Neural progenitor cell (in vitro differentiated cells): ENCODE measurements around the gene CLEC10A. TPM values are rescaled to one million over a fixed set of nuclear protein-coding genes. Genes with fewer than 3 reads are reported as not detected.
"Not testable (repeated sequence)": the region's sequence is repeated elsewhere in the genome, so short reads cannot be mapped to it uniquely, and the experiment has no call there.

ENCODE experiments used
- DNase-seq: peaks from one replicate; pipeline ENCODE4 v3.0.0-alpha.2; 2016; ENCODE audit warnings: low spot score
- H2AFZ ChIP-seq: fragments of 200-600 bp; sonication (generic); replicated peaks from 2 replicates; pipeline ENCODE4 v1.6.1; 2016; ENCODE audit warnings: antibody characterized with exemption
- H3F3A ChIP-seq: fragments of 200-600 bp; sonication (generic); 2 replicates; pipeline ENCODE4 v1.6.1; 2016; ENCODE audit warnings: antibody characterized with exemption, low read depth
- H3K27ac ChIP-seq: fragments of 200-600 bp; sonication (generic); 2 replicates; pipeline ENCODE4 v1.5.1; 2016; ENCODE audit warnings: mild to moderate bottlenecking
- H3K27me3 ChIP-seq: fragments of 200-600 bp; sonication (generic); 2 replicates; pipeline ENCODE4 v1.6.1; 2016; ENCODE audit warnings: mild to moderate bottlenecking, moderate library complexity
- H3K36me3 ChIP-seq: fragments of 200-600 bp; sonication (generic); 2 replicates; pipeline ENCODE4 v1.5.1; 2016
- H3K4me1 ChIP-seq: fragments of 200-600 bp; sonication (generic); 2 replicates; pipeline ENCODE4 v1.6.1; 2016; ENCODE audit warnings: mixed run types
- H3K4me2 ChIP-seq: fragments of 200-600 bp; sonication (generic); 2 replicates; pipeline ENCODE4 v1.6.1; 2016
- H3K4me3 ChIP-seq: fragments of 200-600 bp; sonication (generic); 2 replicates; pipeline ENCODE4 v1.5.1; 2016
- H3K79me2 ChIP-seq: fragments of 200-600 bp; sonication (generic); 2 replicates; pipeline ENCODE4 v1.6.1; 2016; ENCODE audit warnings: low read depth
- H3K9ac ChIP-seq: fragments of 200-600 bp; sonication (generic); 2 replicates; pipeline ENCODE4 v1.6.1; 2016
- H3K9me3 ChIP-seq: fragments of 200-600 bp; sonication (generic); 2 replicates; pipeline ENCODE4 v1.5.1; 2016; ENCODE audit warnings: low read depth
- H4K20me1 ChIP-seq: fragments of 200-600 bp; sonication (generic); 2 replicates; pipeline ENCODE4 v1.6.1; 2016; ENCODE audit warnings: low read depth
- H3K27ac Mint-ChIP-seq: 3 replicates; pipeline ENCODE4 v1.8.0; 2021; ENCODE audit warnings: mixed read lengths
- H3K27me3 Mint-ChIP-seq: 2 replicates; pipeline ENCODE4 v1.8.0; 2022; ENCODE audit warnings: low read depth, mild to moderate bottlenecking, inconsistent platforms, moderate library complexity, mixed read lengths; ENCODE audit not compliant: insufficient read depth
- H3K36me3 Mint-ChIP-seq: 3 replicates; pipeline ENCODE4 v1.8.0; 2021; ENCODE audit warnings: mixed read lengths
- H3K4me1 Mint-ChIP-seq: 3 replicates; pipeline ENCODE4 v1.8.0; 2021; ENCODE audit warnings: mixed read lengths
- H3K4me3 Mint-ChIP-seq: 3 replicates; pipeline ENCODE4 v1.8.0; 2021; ENCODE audit warnings: mild to moderate bottlenecking, moderate library complexity, mixed read lengths
- H3K9me3 Mint-ChIP-seq: 3 replicates; pipeline ENCODE4 v1.8.0; 2020; ENCODE audit warnings: mixed read lengths
- EZH2 ChIP-seq: fragments of 200-600 bp; sonication (generic); IDR thresholded peaks from 2 replicates; pipeline ENCODE4 v1.6.1; 2017; ENCODE audit warnings: antibody characterized with exemption, mild to moderate bottlenecking, moderate library complexity
- EZH2phosphoT487 ChIP-seq: fragments of 200-600 bp; sonication (generic); IDR thresholded peaks from 2 replicates; pipeline ENCODE4 v1.6.1; 2017; ENCODE audit warnings: antibody characterized with exemption
- total RNA-seq: library from RNA; depleted of rRNA; stranded (reverse); fragments of >200 nt; gene quantifications from 2 replicates; pipeline ENCODE4 v1.2.3, GENCODE V29; 2015; ENCODE audit warnings: low replicate concordance
- TF ChIP-seq, protein P1 (sequence below): fragments of 200-600 bp; sonication (generic); IDR thresholded peaks from 2 replicates; pipeline ENCODE4 v1.5.1; 2017; ENCODE audit warnings: antibody characterized with exemption, mild to moderate bottlenecking

The CLEC10A gene, protein sequence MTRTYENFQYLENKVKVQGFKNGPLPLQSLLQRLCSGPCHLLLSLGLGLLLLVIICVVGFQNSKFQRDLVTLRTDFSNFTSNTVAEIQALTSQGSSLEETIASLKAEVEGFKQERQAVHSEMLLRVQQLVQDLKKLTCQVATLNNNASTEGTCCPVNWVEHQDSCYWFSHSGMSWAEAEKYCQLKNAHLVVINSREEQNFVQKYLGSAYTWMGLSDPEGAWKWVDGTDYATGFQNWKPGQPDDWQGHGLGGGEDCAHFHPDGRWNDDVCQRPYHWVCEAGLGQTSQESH
- total RNA-seq: not detected in 2 replicates

DNA sequence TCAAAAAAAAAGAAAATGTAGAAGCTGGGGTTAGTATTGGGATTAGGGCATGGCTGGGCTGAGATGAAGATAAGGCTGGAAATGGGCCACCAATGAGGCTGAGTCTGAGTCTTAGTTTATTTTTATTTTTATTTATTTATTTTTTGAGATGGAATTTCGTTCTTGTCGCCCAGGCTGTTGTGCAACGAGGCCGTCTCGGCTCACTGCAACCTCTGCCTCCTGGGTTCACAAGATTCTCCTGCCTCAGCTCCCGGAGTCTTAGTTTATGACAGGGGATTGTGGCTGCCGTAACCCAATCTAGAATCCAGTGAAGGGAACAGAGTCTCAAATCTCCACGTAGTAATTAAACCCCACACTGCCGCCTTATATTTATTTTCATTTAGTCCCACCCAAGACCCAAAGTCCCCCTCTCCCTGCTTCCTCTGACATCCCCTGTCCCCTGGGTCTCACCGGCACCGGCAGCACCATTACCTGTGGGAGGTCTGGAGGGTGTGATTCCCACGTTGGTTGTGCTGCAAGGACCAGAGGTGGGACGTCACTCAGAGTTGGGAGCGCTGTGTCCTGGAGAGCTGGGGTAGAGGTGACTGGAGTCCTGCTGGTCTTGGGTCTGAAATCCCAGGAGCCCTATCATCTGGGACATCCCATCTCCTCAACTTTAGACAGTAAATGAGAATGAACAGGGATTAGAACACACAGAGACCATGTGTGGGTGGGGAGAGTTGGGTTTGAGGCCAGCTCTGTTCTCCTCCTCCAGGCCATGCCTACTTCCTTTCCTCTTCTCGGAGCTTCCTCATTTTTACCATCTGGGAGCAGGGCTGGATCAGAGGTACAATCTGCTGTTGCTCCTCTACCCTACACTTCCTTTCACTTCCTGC lies at the start of gene CLEC10A:
Gene CLEC10A, minus strand, starts transcription at position 671 of the 875 bp plus-strand sequence. CDS start 1,439 bp downstream, outside the sequence.
- Histone ChIP-seq H3K79me2 (no peaks in the 10 kb centered on the region), H4K20me1 (no peaks in the 10 kb centered on the region), H3K4me2 (no peak within 1 kb of the TSS), H3F3A (no peaks in the 10 kb centered on the region), H2AFZ (no peak within 1 kb of the TSS), H3K9ac (no peak within 1 kb of the TSS), H3K27me3 (no peaks in the 10 kb centered on the region), H3K36me3 (no peaks in the 10 kb centered on the region), H3K9me3 (no peaks in the 10 kb centered on the region), H3K4me1 (no peaks in the 10 kb centered on the region), H3K4me3 (no peak within 1 kb of the TSS), H3K27ac (no peak within 1 kb of the TSS)
- peak within 1 kb of the TSS; percentile 75 for H3K4me3 Mint-ChIP-seq
- no peak for DNase-seq
- H3K36me3 Mint-ChIP-seq: no peaks in the 10 kb centered on the region
- H3K9me3 Mint-ChIP-seq: peaks cover 13% of the 10 kb centered on the region
- no peak within 1 kb of the TSS for H3K27ac Mint-ChIP-seq
- TF ChIP-seq EZH2 (no peak), EZH2phosphoT487 (no peak)
- TF ChIP-seq, protein P1, sequence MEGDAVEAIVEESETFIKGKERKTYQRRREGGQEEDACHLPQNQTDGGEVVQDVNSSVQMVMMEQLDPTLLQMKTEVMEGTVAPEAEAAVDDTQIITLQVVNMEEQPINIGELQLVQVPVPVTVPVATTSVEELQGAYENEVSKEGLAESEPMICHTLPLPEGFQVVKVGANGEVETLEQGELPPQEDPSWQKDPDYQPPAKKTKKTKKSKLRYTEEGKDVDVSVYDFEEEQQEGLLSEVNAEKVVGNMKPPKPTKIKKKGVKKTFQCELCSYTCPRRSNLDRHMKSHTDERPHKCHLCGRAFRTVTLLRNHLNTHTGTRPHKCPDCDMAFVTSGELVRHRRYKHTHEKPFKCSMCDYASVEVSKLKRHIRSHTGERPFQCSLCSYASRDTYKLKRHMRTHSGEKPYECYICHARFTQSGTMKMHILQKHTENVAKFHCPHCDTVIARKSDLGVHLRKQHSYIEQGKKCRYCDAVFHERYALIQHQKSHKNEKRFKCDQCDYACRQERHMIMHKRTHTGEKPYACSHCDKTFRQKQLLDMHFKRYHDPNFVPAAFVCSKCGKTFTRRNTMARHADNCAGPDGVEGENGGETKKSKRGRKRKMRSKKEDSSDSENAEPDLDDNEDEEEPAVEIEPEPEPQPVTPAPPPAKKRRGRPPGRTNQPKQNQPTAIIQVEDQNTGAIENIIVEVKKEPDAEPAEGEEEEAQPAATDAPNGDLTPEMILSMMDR: no peak
- peaks cover 33% of the 10 kb centered on the region for H3K27me3 Mint-ChIP-seq
- H3K4me1 Mint-ChIP-seq: no peaks in the 10 kb centered on the region

DNA sequence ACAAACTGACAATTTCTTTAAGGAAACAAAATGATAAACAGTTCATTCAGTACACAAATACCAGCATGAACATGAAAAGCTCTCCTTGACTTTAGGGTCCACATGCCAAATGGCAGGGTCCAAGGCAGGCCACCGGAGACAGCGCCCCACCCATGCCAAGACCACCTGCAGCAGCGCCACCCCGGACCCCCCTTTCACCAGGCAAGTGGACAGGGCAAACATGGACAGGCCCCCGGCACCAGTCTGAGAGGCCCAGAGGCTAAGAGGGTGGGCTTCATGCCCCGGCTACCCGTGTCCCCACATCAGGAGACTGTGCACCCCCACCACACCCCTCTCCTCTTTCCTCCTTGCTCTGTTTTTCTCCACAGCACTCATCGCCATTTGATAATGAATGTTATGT lies 49.3 kb upstream of the CLEC10A start:
- Histone ChIP-seq H3F3A (peaks cover 33% of the 10 kb centered on the region), H3K9me3 (no peaks in the 10 kb centered on the region), H3K4me1 (peaks cover 24% of the 10 kb centered on the region), H3K9ac (no peak overlapping the region), H3K79me2 (no peaks in the 10 kb centered on the region), H3K27ac (no peak overlapping the region), H3K4me3 (no peak overlapping the region), H3K27me3 (peaks cover 10% of the 10 kb centered on the region), H3K4me2 (no peak overlapping the region), H2AFZ (no peak overlapping the region), H4K20me1 (peaks cover 5% of the 10 kb centered on the region), H3K36me3 (no peaks in the 10 kb centered on the region)
- H3K9me3 Mint-ChIP-seq: no peaks in the 10 kb centered on the region
- H3K4me3 Mint-ChIP-seq: no peak overlapping the region
- peak overlapping the region; percentile 51 for H3K27ac Mint-ChIP-seq
- peaks cover 22% of the 10 kb centered on the region for H3K27me3 Mint-ChIP-seq
- TF ChIP-seq EZH2phosphoT487: no peak
- no peak for TF ChIP-seq EZH2
- TF ChIP-seq, protein P1: no peak
- no peak for DNase-seq
- peaks cover 46% of the 10 kb centered on the region for H3K4me1 Mint-ChIP-seq
- no peaks in the 10 kb centered on the region for H3K36me3 Mint-ChIP-seq

DNA sequence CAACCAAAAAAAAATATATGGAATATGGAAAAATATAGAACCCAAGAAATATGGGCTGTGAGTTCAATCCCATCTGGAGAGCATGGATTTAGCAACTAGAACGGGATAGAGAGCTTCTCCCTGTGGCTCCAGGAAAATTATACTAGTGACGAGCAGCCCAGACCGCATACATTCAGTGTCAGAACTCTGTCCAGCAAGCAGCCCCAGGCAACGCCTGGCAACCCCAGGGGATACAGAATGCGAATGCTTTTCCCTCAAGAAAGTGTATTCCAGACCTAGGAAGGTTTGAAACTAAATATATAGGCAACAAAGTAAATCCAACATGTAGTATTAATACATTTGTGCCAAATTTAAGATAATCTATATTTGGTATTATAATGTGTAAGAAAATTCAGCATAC lies 48.1 kb upstream of the CLEC10A start:
- no peaks in the 10 kb centered on the region for H3K36me3 Mint-ChIP-seq
- H3K9ac ChIP-seq: no peak overlapping the region
- peaks cover 37% of the 10 kb centered on the region for H3K4me1 Mint-ChIP-seq
- H4K20me1 ChIP-seq: peaks cover 5% of the 10 kb centered on the region
- no peak overlapping the region for H3K4me3 ChIP-seq
- H2AFZ ChIP-seq: no peak overlapping the region
- no peaks in the 10 kb centered on the region for H3K9me3 ChIP-seq
- H3K9me3 Mint-ChIP-seq: no peaks in the 10 kb centered on the region
- H3K27ac ChIP-seq: no peak overlapping the region
- TF ChIP-seq EZH2phosphoT487 (no peak), EZH2 (no peak)
- TF ChIP-seq, protein P1: no peak
- H3K27me3 ChIP-seq: no peaks in the 10 kb centered on the region
- H3K27ac Mint-ChIP-seq: no peak overlapping the region
- peaks cover 21% of the 10 kb centered on the region for H3K27me3 Mint-ChIP-seq
- DNase-seq: no peak
- no peaks in the 10 kb centered on the region for H3K36me3 ChIP-seq
- H3K79me2 ChIP-seq: no peaks in the 10 kb centered on the region
- peak overlapping the region; percentile 6 for H3K4me3 Mint-ChIP-seq
- H3F3A ChIP-seq: peaks cover 25% of the 10 kb centered on the region
- peaks cover 20% of the 10 kb centered on the region for H3K4me1 ChIP-seq
- H3K4me2 ChIP-seq: no peak overlapping the region

DNA sequence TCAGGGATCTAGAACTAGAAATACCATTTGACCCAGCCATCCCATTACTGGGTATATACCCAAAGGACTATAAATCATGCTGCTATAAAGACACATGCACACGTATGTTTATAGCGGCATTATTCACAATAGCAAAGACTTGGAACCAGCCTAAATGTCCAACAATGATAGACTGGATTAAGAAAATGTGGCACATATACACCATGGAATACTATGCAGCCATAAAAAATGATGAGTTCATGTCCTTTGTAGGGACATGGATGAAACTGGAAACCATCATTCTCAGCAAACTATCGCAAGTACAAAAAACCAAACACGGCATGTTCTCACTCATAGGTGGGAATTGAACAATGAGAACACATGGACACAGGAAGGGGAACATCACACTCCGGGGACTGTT lies 47.5 kb upstream of the CLEC10A start:
- H3K79me2 ChIP-seq, H3K27ac Mint-ChIP-seq, H3K27me3 ChIP-seq, H4K20me1 ChIP-seq, H3K4me2 ChIP-seq, H3K36me3 Mint-ChIP-seq, H3K4me3 ChIP-seq, H3K4me3 Mint-ChIP-seq, H3K9me3 ChIP-seq, H3K9ac ChIP-seq, DNase-seq, H3K9me3 Mint-ChIP-seq, H2AFZ ChIP-seq, H3K36me3 ChIP-seq, H3K27ac ChIP-seq: not testable (repeated sequence)
- Histone ChIP-seq H3F3A (peaks cover 18% of the 10 kb centered on the region), H3K4me1 (peaks cover 18% of the 10 kb centered on the region)
- peaks cover 21% of the 10 kb centered on the region for H3K27me3 Mint-ChIP-seq
- H3K4me1 Mint-ChIP-seq: peaks cover 33% of the 10 kb centered on the region
